OCI-LY1 (cell line): Measurements from ENCODE around the gene OR9A2.

Experiments
- H2AFZ ChIP-seq: fragments of 200-600 bp; sonication (generic), shearing (Covaris generic); 2 replicates; pipeline ENCODE4 v1.6.0; 2014; ENCODE audit warnings: antibody characterized with exemption, mild to moderate bottlenecking, low read length
- H3F3A ChIP-seq: fragments of 200-600 bp; sonication (generic), shearing (Covaris generic); 2 replicates; pipeline ENCODE4 v1.6.0; 2014; ENCODE audit warnings: mild to moderate bottlenecking, antibody characterized with exemption, low read length, moderate library complexity; ENCODE audit not compliant: insufficient read depth
- H3K27ac ChIP-seq: fragments of 200-600 bp; sonication (generic); 2 replicates; pipeline ENCODE4 v1.5.1; 2014; ENCODE audit warnings: low read length, mixed run types, mild to moderate bottlenecking, low read depth; ENCODE audit not compliant: poor library complexity, severe bottlenecking
- H3K27me3 ChIP-seq: fragments of 200-600 bp; sonication (generic); 2 replicates; pipeline ENCODE4 v1.6.0; 2014; ENCODE audit warnings: antibody characterized with exemption, mild to moderate bottlenecking, low read length, moderate library complexity; ENCODE audit not compliant: insufficient read depth
- H3K36me3 ChIP-seq: fragments of 200-600 bp; sonication (generic); 2 replicates; pipeline ENCODE4 v1.6.1; 2014; ENCODE audit warnings: mild to moderate bottlenecking, antibody characterized with exemption, low read length, moderate library complexity, mixed read lengths; ENCODE audit not compliant: insufficient read depth
- H3K4me1 ChIP-seq: fragments of 200-600 bp; sonication (generic); 2 replicates; pipeline ENCODE4 v1.5.1; 2014; ENCODE audit warnings: mild to moderate bottlenecking, low read length, moderate library complexity; ENCODE audit not compliant: insufficient read depth, severe bottlenecking
- H3K4me2 ChIP-seq: fragments of 200-600 bp; sonication (generic), shearing (Covaris generic); 2 replicates; pipeline ENCODE4 v1.6.1; 2014; ENCODE audit warnings: low read length
- H3K4me3 ChIP-seq: fragments of 200-600 bp; sonication (generic); 2 replicates; pipeline ENCODE4 v1.5.1; 2014; ENCODE audit warnings: low read length, low read depth, mild to moderate bottlenecking, mixed read lengths; ENCODE audit not compliant: poor library complexity, severe bottlenecking
- H3K79me2 ChIP-seq: fragments of 200-600 bp; shearing (Covaris generic); 2 replicates; pipeline ENCODE4 v1.6.1; 2016; ENCODE audit warnings: mixed run types, low read length, mixed read lengths; ENCODE audit not compliant: insufficient read depth
- H3K9ac ChIP-seq: fragments of 200-600 bp; sonication (generic), shearing (Covaris generic); 2 replicates; pipeline ENCODE4 v1.6.1; 2014; ENCODE audit warnings: mild to moderate bottlenecking, low read length, mixed read lengths
- H3K9me2 ChIP-seq: fragments of 200-600 bp; sonication (generic), shearing (Covaris generic); 2 replicates; pipeline ENCODE4 v1.6.1; 2014; ENCODE audit warnings: low read depth, mild to moderate bottlenecking, low read length, mixed read lengths
- H3K9me3 ChIP-seq: fragments of 200-600 bp; shearing (Covaris generic); 2 replicates; pipeline ENCODE4 v1.6.1; 2014; ENCODE audit warnings: low read length, mixed read lengths
- H4K20me1 ChIP-seq: fragments of 200-600 bp; sonication (generic), shearing (Covaris generic); 2 replicates; pipeline ENCODE4 v1.6.0; 2016; ENCODE audit warnings: mild to moderate bottlenecking, low read length; ENCODE audit not compliant: insufficient read depth
- EZH2 ChIP-seq: fragments of 200-600 bp; sonication (generic), shearing (Covaris generic); IDR thresholded peaks from 2 replicates; pipeline ENCODE4 v1.8.0; 2017; ENCODE audit warnings: borderline replicate concordance, mixed run types, mild to moderate bottlenecking, antibody characterized with exemption, low read length, moderate library complexity, mixed read lengths
- TF ChIP-seq, protein P1 (sequence below): fragments of 200-600 bp; sonication (generic), shearing (Covaris generic); IDR thresholded peaks from 2 replicates; pipeline ENCODE4 v1.5.1; 2017; ENCODE audit warnings: mild to moderate bottlenecking, antibody characterized with exemption, low read length, moderate library complexity, mixed read lengths

Gene OR9A2

DNA sequence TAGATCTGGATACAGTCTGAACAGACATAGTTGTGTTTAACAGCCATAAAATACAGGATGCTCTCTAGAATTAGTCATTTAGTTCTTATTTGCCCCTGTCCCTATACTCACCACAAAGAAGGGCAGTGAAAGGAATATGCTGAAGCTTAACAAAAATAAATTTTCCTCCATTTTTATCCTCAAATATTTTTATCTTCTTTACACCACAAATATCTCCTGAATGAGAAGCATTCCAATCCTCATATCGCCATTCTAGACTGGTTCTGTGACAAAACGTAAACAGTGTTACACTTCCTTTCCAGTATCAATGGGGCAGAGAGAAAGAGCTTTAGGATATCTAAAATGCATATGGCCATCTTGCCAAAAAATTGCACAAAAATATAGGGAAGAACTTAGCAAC is 1.6 kb downstream of the OR9A2 start:
- no peak overlapping the region for H3K4me3 ChIP-seq
- TF ChIP-seq EZH2: no peak
- H3K79me2 ChIP-seq: no peaks in the 10 kb centered on the region
- no peaks in the 10 kb centered on the region for H3K36me3 ChIP-seq
- H2AFZ ChIP-seq: no peak overlapping the region
- H3F3A ChIP-seq: no peaks in the 10 kb centered on the region
- H3K27ac ChIP-seq: no peak overlapping the region
- no peaks in the 10 kb centered on the region for H3K4me1 ChIP-seq
- H3K27me3 ChIP-seq: no peaks in the 10 kb centered on the region
- H3K9ac ChIP-seq: no peak overlapping the region
- no peaks in the 10 kb centered on the region for H4K20me1 ChIP-seq
- H3K4me2 ChIP-seq: no peak overlapping the region
- H3K9me2 ChIP-seq: no peaks in the 10 kb centered on the region
- H3K9me3 ChIP-seq: no peaks in the 10 kb centered on the region

DNA sequence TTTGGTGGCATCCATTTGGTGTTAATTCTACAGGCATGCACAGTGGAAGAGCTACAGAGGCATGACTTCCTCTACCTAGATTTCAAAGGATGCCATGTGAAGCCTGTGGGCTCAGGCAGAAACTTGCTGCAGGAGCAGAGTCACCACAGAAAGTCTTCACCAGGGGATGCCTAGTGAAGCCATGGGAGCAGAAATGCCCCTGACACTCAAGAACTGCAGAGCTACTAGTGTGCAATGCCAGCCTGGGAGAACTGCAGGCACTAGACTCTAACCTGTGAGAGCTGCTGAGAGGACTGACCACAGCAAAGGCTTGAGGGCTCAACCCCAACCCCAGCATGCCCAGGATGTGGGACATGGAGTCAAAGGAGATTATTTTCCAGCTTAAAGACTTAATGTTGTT is 3.9 kb downstream of the OR9A2 start:
- TF ChIP-seq EZH2: no peak
- TF ChIP-seq, protein P1, sequence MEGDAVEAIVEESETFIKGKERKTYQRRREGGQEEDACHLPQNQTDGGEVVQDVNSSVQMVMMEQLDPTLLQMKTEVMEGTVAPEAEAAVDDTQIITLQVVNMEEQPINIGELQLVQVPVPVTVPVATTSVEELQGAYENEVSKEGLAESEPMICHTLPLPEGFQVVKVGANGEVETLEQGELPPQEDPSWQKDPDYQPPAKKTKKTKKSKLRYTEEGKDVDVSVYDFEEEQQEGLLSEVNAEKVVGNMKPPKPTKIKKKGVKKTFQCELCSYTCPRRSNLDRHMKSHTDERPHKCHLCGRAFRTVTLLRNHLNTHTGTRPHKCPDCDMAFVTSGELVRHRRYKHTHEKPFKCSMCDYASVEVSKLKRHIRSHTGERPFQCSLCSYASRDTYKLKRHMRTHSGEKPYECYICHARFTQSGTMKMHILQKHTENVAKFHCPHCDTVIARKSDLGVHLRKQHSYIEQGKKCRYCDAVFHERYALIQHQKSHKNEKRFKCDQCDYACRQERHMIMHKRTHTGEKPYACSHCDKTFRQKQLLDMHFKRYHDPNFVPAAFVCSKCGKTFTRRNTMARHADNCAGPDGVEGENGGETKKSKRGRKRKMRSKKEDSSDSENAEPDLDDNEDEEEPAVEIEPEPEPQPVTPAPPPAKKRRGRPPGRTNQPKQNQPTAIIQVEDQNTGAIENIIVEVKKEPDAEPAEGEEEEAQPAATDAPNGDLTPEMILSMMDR: no peak
- no peak overlapping the region for H3K9ac ChIP-seq
- H3K36me3 ChIP-seq: no peaks in the 10 kb centered on the region
- no peak overlapping the region for H2AFZ ChIP-seq
- H3K9me3 ChIP-seq: no peaks in the 10 kb centered on the region
- H3K4me1 ChIP-seq: no peaks in the 10 kb centered on the region
- no peaks in the 10 kb centered on the region for H3K9me2 ChIP-seq
- H3K27me3 ChIP-seq: no peaks in the 10 kb centered on the region
- no peak overlapping the region for H3K27ac ChIP-seq
- H3K4me2 ChIP-seq: no peak overlapping the region
- H4K20me1 ChIP-seq: no peaks in the 10 kb centered on the region
- no peaks in the 10 kb centered on the region for H3F3A ChIP-seq
- no peaks in the 10 kb centered on the region for H3K79me2 ChIP-seq
- H3K4me3 ChIP-seq: no peak overlapping the region

DNA sequence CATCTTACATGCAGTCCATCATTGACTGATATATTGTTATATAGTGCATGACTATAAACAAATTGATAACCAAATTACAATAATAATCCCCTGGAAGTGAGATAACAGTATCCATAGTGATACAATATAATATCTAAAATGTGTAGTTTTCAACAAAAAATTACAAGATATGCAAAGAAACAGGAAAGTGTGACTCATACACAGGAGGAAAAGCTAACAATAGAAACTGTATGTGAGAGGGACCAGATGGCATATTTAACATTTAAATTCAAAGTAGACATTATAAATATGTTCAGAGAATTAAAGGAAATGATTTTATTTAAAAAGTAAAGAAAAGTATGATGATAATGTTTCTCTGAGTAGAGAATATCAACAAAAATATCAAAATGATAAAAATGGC is 8.0 kb downstream of the OR9A2 start:
- Histone ChIP-seq H3K79me2 (no peaks in the 10 kb centered on the region), H3K9me3 (no peaks in the 10 kb centered on the region), H3K36me3 (no peaks in the 10 kb centered on the region), H2AFZ (no peak overlapping the region), H4K20me1 (no peaks in the 10 kb centered on the region), H3F3A (no peaks in the 10 kb centered on the region), H3K9me2 (no peaks in the 10 kb centered on the region), H3K9ac (no peak overlapping the region), H3K4me1 (no peaks in the 10 kb centered on the region), H3K4me3 (no peak overlapping the region), H3K27me3 (no peaks in the 10 kb centered on the region), H3K27ac (no peak overlapping the region), H3K4me2 (no peak overlapping the region)
- TF ChIP-seq, protein P1: no peak
- no peak for TF ChIP-seq EZH2

DNA sequence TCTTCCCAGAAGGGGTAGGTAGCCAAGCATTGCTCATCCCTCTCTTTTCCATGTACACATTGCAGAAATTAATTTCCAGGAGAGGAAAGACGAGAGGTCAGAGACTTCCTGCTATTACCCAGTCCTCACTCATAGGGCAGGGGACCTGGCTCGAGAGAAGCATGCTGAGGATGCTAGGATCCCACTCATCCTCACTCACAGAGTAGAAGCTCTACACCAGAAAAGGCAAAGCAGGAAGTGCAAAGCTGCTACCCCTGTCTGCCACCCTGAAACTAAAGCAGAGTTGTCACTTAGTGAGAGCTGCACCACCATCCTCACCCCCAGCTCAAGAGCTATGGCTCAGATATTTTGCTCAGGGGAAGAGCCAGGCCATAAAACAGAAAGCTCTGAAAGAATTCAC is 9.9 kb downstream of the OR9A2 start:
- no peaks in the 10 kb centered on the region for H3F3A ChIP-seq
- no peaks in the 10 kb centered on the region for H4K20me1 ChIP-seq
- no peaks in the 10 kb centered on the region for H3K36me3 ChIP-seq
- no peak overlapping the region for H3K27ac ChIP-seq
- no peaks in the 10 kb centered on the region for H3K27me3 ChIP-seq
- TF ChIP-seq, protein P1: no peak
- TF ChIP-seq EZH2: no peak
- H3K79me2 ChIP-seq: no peaks in the 10 kb centered on the region
- no peaks in the 10 kb centered on the region for H3K9me2 ChIP-seq
- H2AFZ ChIP-seq: no peak overlapping the region
- no peak overlapping the region for H3K4me2 ChIP-seq
- no peaks in the 10 kb centered on the region for H3K4me1 ChIP-seq
- no peak overlapping the region for H3K4me3 ChIP-seq
- no peak overlapping the region for H3K9ac ChIP-seq
- H3K9me3 ChIP-seq: no peaks in the 10 kb centered on the region
